Suprapubic skin (tissue), 4 donors: ENCODE data around the gene LYRM4. TPM values are rescaled to one million over a fixed set of nuclear protein-coding genes. Genes with fewer than 3 reads are reported as not detected.

ENCODE experiments used
- DNase-seq, 2 donors: peaks; one replicate each; pipeline ENCODE4 v3.0.0-alpha.2; 2019; ENCODE audit warnings: low spot score in 2 of 2
- H3K27ac ChIP-seq: fragments of 200-600 bp; sonication (generic); one replicate; pipeline ENCODE4 v1.5.1; 2019
- H3K27me3 ChIP-seq: fragments of 200-600 bp; sonication (generic); one replicate; pipeline ENCODE4 v1.5.1; 2019
- H3K36me3 ChIP-seq: fragments of 200-600 bp; sonication (generic); one replicate; pipeline ENCODE4 v1.5.1; 2019
- H3K4me1 ChIP-seq: fragments of 200-600 bp; sonication (generic); one replicate; pipeline ENCODE4 v1.5.1; 2019
- H3K4me3 ChIP-seq: fragments of 200-600 bp; sonication (generic); one replicate; pipeline ENCODE4 v1.5.1; 2019; ENCODE audit warnings: mild to moderate bottlenecking
- H3K9me3 ChIP-seq: fragments of 200-600 bp; sonication (generic); one replicate; pipeline ENCODE4 v1.5.1; 2019
- EP300 ChIP-seq: sonication (generic); formaldehyde crosslinking; IDR thresholded peaks from one replicate; pipeline ENCODE4 v1.6.1; 2017; ENCODE audit warnings: antibody characterized with exemption
- POLR2A ChIP-seq, 2 donors: fragments of 450-650 bp; IDR thresholded peaks; one replicate each; pipeline ENCODE4 v1.6.1; 2017; ENCODE audit warnings: antibody characterized with exemption in 2 of 2, mild to moderate bottlenecking in 2 of 2, moderate library complexity in 2 of 2
- POLR2AphosphoS5 ChIP-seq, 3 donors: sonication (generic); formaldehyde crosslinking; IDR thresholded peaks; one replicate each; pipeline ENCODE4 v1.6.1; 2017; ENCODE audit warnings: antibody characterized with exemption in 3 of 3
- WGBS: methylation state at CpG from one replicate; pipeline ENCODE4 v1.1.5; 2018; 5-methylcytosine and 5-hydroxymethylcytosine counted together
- total RNA-seq, 4 donors: library from RNA; depleted of rRNA; stranded (reverse); fragments of >200 nt; gene quantifications; one replicate each; pipeline ENCODE4 v1.1.0, GENCODE V29; 2016
- TF ChIP-seq, protein P1 (sequence below), 2 donors: fragments of 200-600 bp in 1 of 2; fragments of 450-650 bp in 1 of 2; sonication (generic) in 1 of 2; IDR thresholded peaks; one replicate each; pipeline ENCODE4 v1.5.1; 2016 to 2019; ENCODE audit warnings: antibody characterized with exemption in 2 of 2, mild to moderate bottlenecking in 1 of 2, moderate library complexity in 1 of 2

The LYRM4 gene
- total RNA-seq, 4 donors from 2014 or later, result 16.1 to 37.5 (median 19.6) TPM

- H3K27ac ChIP-seq, result no peak overlapping the region
- H3K4me1 ChIP-seq, result no peaks in the 10 kb centered on the region
- DNase-seq, result no peak
- WGBS, result 80% methylated on average over 9 of the region's 9 CpGs
- H3K9me3 ChIP-seq, result no peaks in the 10 kb centered on the region
- no peak overlapping the region for H3K4me3 ChIP-seq
- H3K27me3 ChIP-seq, result no peaks in the 10 kb centered on the region
- no peak for TF ChIP-seq EP300
- TF ChIP-seq, protein P1, sequence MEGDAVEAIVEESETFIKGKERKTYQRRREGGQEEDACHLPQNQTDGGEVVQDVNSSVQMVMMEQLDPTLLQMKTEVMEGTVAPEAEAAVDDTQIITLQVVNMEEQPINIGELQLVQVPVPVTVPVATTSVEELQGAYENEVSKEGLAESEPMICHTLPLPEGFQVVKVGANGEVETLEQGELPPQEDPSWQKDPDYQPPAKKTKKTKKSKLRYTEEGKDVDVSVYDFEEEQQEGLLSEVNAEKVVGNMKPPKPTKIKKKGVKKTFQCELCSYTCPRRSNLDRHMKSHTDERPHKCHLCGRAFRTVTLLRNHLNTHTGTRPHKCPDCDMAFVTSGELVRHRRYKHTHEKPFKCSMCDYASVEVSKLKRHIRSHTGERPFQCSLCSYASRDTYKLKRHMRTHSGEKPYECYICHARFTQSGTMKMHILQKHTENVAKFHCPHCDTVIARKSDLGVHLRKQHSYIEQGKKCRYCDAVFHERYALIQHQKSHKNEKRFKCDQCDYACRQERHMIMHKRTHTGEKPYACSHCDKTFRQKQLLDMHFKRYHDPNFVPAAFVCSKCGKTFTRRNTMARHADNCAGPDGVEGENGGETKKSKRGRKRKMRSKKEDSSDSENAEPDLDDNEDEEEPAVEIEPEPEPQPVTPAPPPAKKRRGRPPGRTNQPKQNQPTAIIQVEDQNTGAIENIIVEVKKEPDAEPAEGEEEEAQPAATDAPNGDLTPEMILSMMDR (IDR thresholded peaks at IDR 0.05), result no peak
- TF ChIP-seq POLR2AphosphoS5 (IDR thresholded peaks at IDR 0.05), result no peak
- no peak for TF ChIP-seq POLR2A (IDR thresholded peaks at IDR 0.05)
- H3K36me3 ChIP-seq, result no peaks in the 10 kb centered on the region
These were observed 152.7 kb downstream of the LYRM4 start for GRCh38 chr6:5108068-5108467.

DNA sequence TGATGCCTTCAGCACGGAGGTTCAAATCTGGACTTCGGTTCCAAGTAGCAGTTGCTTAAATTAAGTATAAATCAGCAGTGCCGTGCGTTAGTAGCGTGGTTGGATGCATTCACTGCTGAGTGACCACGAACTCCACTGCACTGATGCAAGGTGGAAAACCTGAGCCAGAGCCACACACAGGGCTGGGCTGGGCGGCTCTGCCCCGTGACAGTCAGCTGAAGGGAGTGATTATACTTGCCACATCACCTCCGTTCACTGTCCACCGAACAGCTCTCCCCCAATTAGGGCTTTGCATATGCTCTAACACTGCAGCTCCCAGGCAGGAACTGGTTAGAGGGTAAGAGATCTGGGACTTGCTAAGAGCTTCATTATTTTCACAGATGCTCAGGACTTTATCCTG is 153.4 kb downstream of the LYRM4 start:
- WGBS, result 89% methylated on average over 9 of the region's 10 CpGs
- DNase-seq, result no peak
- H3K4me1 ChIP-seq, result no peaks in the 10 kb centered on the region
- H3K4me3 ChIP-seq, result no peak overlapping the region
- H3K27me3 ChIP-seq, result no peaks in the 10 kb centered on the region
- no peaks in the 10 kb centered on the region for H3K36me3 ChIP-seq
- TF ChIP-seq EP300, result no peak
- H3K9me3 ChIP-seq, result no peaks in the 10 kb centered on the region
- no peak overlapping the region for H3K27ac ChIP-seq

DNA sequence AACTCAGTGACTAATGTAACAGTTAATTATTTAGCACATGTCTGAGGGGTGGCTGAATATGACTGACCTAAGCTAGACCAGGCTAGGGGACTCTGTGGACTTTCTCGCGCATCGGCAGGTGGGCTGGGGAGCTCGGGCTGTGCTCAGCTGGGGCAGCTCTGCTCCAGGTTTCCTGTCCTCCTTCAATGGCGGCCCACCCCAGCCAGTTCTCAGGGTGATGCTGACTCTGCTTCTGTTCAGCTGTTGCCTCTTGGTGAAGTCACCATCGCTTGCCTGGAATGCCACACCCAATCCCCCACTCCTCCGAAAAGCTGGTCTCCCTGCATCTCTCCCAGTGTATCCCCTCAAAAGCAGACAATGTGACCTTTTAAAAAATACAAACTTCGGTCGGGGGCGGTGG is 155.6 kb downstream of the LYRM4 start:
- TF ChIP-seq EP300 (no peak), POLR2A (IDR thresholded peaks at IDR 0.05) (no peak), POLR2AphosphoS5 (IDR thresholded peaks at IDR 0.05) (no peak)
- TF ChIP-seq, protein P1 (IDR thresholded peaks at IDR 0.05), result no peak
- no peaks in the 10 kb centered on the region for H3K27me3 ChIP-seq
- no peaks in the 10 kb centered on the region for H3K36me3 ChIP-seq
- WGBS, result 88% methylated on average over 10 of the region's 10 CpGs
- no peaks in the 10 kb centered on the region for H3K4me1 ChIP-seq
- H3K9me3 ChIP-seq, result no peaks in the 10 kb centered on the region
- H3K27ac ChIP-seq, result no peak overlapping the region
- no peak for DNase-seq
- H3K4me3 ChIP-seq, result no peak overlapping the region

GRCh38 chr6:5104667-5105066 is 156.1 kb downstream of the LYRM4 start:
- Histone ChIP-seq H3K27ac (no peak overlapping the region), H3K27me3 (no peaks in the 10 kb centered on the region), H3K4me3 (no peak overlapping the region), H3K36me3 (no peaks in the 10 kb centered on the region), H3K9me3 (no peaks in the 10 kb centered on the region), H3K4me1 (no peaks in the 10 kb centered on the region)
- no peak for DNase-seq
- TF ChIP-seq, protein P1 (IDR thresholded peaks at IDR 0.05), result no peak
- TF ChIP-seq POLR2AphosphoS5 (IDR thresholded peaks at IDR 0.05), result no peak
- TF ChIP-seq POLR2A (IDR thresholded peaks at IDR 0.05), result no peak
- no peak for TF ChIP-seq EP300
- WGBS, result 85% methylated on average over 6 of the region's 6 CpGs

- no peak overlapping the region for H3K4me3 ChIP-seq
- H3K9me3 ChIP-seq, result no peaks in the 10 kb centered on the region
- TF ChIP-seq POLR2AphosphoS5 (IDR thresholded peaks at IDR 0.05) (no peak), POLR2A (IDR thresholded peaks at IDR 0.05) (no peak)
- TF ChIP-seq, protein P1 (IDR thresholded peaks at IDR 0.05), result no peak
- H3K36me3 ChIP-seq, result no peaks in the 10 kb centered on the region
- no peaks in the 10 kb centered on the region for H3K4me1 ChIP-seq
- no peaks in the 10 kb centered on the region for H3K27me3 ChIP-seq
- DNase-seq, result peak in 1 of 2 donors; percentile 35
- 83% methylated on average over 8 of the region's 8 CpGs for whole genome bisulfite sequencing
- no peak overlapping the region for H3K27ac ChIP-seq
These were observed 157.5 kb downstream of the LYRM4 start for GRCh38 chr6:5103250-5103649.

- 89% methylated on average over 8 of the region's 8 CpGs for WGBS
- no peaks in the 10 kb centered on the region for H3K27me3 ChIP-seq
- no peaks in the 10 kb centered on the region for H3K4me1 ChIP-seq
- H3K9me3 ChIP-seq, result no peaks in the 10 kb centered on the region
- H3K36me3 ChIP-seq, result no peaks in the 10 kb centered on the region
- no peak overlapping the region for H3K27ac ChIP-seq
- TF ChIP-seq, protein P1 (IDR thresholded peaks at IDR 0.05), result no peak
- TF ChIP-seq EP300, result no peak
- TF ChIP-seq POLR2A (IDR thresholded peaks at IDR 0.05), result no peak
- TF ChIP-seq POLR2AphosphoS5 (IDR thresholded peaks at IDR 0.05), result no peak
- peak; percentile 12 to 15 for DNase-seq
- no peak overlapping the region for H3K4me3 ChIP-seq
These were observed 158.3 kb downstream of the LYRM4 start for GRCh38 chr6:5102267-5102970.
